SK-N-MC (cell line): ENCODE results near the gene TMEM132D.

ENCODE experiments used
- EZH2 ChIP-seq: fragments of 200-600 bp; sonication (generic); IDR thresholded peaks from one replicate; pipeline ENCODE4 v1.6.1; 2017; ENCODE audit warnings: antibody characterized with exemption
- POLR2AphosphoS5 ChIP-seq: IDR thresholded peaks from 2 replicates; pipeline ENCODE4 v1.6.1; 2012; ENCODE audit warnings: mild to moderate bottlenecking, low read depth, low read length, borderline replicate concordance

GRCh38 chr12:129700036-129700435, 203.8 kb downstream of the TMEM132D start:
- TF ChIP-seq EZH2 (no peak), POLR2AphosphoS5 (no peak)
